CD4-positive, alpha-beta T cell (primary cell): ENCODE results near the gene IBA57. TPM values are rescaled to one million over a fixed set of nuclear protein-coding genes. Genes with fewer than 3 reads are reported as not detected.

Experiments
- ATAC-seq: fragments of 200-7000 bp; cut with Tn5 transposase; one replicate; pipeline ENCODE4 v1.10.0; 2022; ENCODE audit warnings: mild to moderate bottlenecking; ENCODE audit not compliant: poor library complexity
- CTCF ChIA-PET: fragments of 350-600 bp; sonication (Branson Sonifier 250); formaldehyde crosslinking; loops from one replicate; lab custom pipeline; 2021; ENCODE audit warnings: antibody characterized with exemption, inconsistent platforms; lab: Charles Lee
- POLR2A ChIA-PET: fragments of 350-600 bp; sonication (Branson Sonifier 250); formaldehyde crosslinking; loops from one replicate; lab custom pipeline; 2021; ENCODE audit warnings: antibody characterized with exemption, inconsistent platforms; lab: Charles Lee
- DNase-seq, 14 experiments: peaks; one replicate each; pipeline ENCODE4 v3.0.0-alpha.2; 2013 to 2020; ENCODE audit warnings: mixed read lengths in 2 of 14
- H3K27ac ChIP-seq, 2 donors: one replicate each; pipeline versions ENCODE4 v1.5.1 to v1.7.0; 2013; ENCODE audit warnings: low read length in 2 of 2, low read depth in 1 of 2, mild to moderate bottlenecking in 1 of 2
- H3K27me3 ChIP-seq, 2 experiments: 1 replicate in 1 of 2; 2 replicates in 1 of 2; pipeline versions ENCODE4 v1.6.1 to v1.7.0; 2013; ENCODE audit warnings: low read length in 2 of 2, control low read depth in 1 of 2, mild to moderate bottlenecking in 1 of 2, moderate library complexity in 1 of 2; ENCODE audit not compliant: insufficient read depth in 2 of 2, control insufficient read depth in 1 of 2
- H3K36me3 ChIP-seq: one replicate; pipeline ENCODE4 v1.6.1; 2013; ENCODE audit warnings: low read length, control low read depth; ENCODE audit not compliant: insufficient read depth
- H3K4me1 ChIP-seq: one replicate; pipeline ENCODE4 v1.6.1; 2013; ENCODE audit warnings: low read length, control low read depth; ENCODE audit not compliant: insufficient read depth
- H3K4me3 ChIP-seq: one replicate; pipeline ENCODE4 v1.5.1; 2013; ENCODE audit warnings: mild to moderate bottlenecking, low read length, moderate library complexity
- H3K9me3 ChIP-seq, 2 experiments: 1 replicate in 1 of 2; 2 replicates in 1 of 2; pipeline versions ENCODE4 v1.6.1 to v1.7.0; 2013; ENCODE audit warnings: low read length in 2 of 2, mild to moderate bottlenecking in 2 of 2, control low read depth in 1 of 2, moderate library complexity in 1 of 2; ENCODE audit not compliant: control insufficient read depth in 1 of 2, insufficient read depth in 1 of 2
- H3K27ac Mint-ChIP-seq: one replicate; pipeline ENCODE4 v1.8.0; 2020; ENCODE audit warnings: mixed read lengths
- H3K27me3 Mint-ChIP-seq: one replicate; pipeline ENCODE4 v1.8.0; 2021; ENCODE audit warnings: mixed read lengths
- H3K36me3 Mint-ChIP-seq: one replicate; pipeline ENCODE4 v1.8.0; 2021; ENCODE audit warnings: low read depth, mixed read lengths
- H3K4me1 Mint-ChIP-seq: one replicate; pipeline ENCODE4 v1.8.0; 2021; ENCODE audit warnings: low read depth, mixed read lengths
- H3K4me3 Mint-ChIP-seq: one replicate; pipeline ENCODE4 v1.8.0; 2020; ENCODE audit warnings: mild to moderate bottlenecking, mixed read lengths
- H3K9me3 Mint-ChIP-seq: one replicate; pipeline ENCODE4 v1.8.0; 2020; ENCODE audit warnings: mixed read lengths
- CTCF ChIP-seq: fragments of 200-600 bp; IDR thresholded peaks from one replicate; pipeline ENCODE4 v1.8.0; 2022; ENCODE audit warnings: antibody characterized with exemption, mild to moderate bottlenecking
- intact Hi-C, 2 experiments: fragments of 100-400 bp; cut with DNase I in 1 of 2; cut with micrococcal nuclease in 1 of 2; formaldehyde crosslinking; loops; one replicate each; pipeline versions ENCODE4 v1.15.1 to v1.9.0; 2023 to 2025; cut with DNase I, micrococcal nuclease
- total RNA-seq, 174 experiments: library from RNA in 2 of 174; stranded (reverse) in 2 of 174; gene quantifications; one replicate each; pipeline ENCODE4 v1.2.3 and lab custom pipeline; 2021 to 2026

IBA57 gene
- total RNA-seq, 2 experiments from 2014 or later, result 19.7 to 19.9 TPM

- ChIA-PET POLR2A (interaction anchor here (1.5 kb wide), 1 partner anchor 8 kb away, joined by 3 read pairs; no protein-coding TSS in a partner anchor), CTCF (interaction anchor here (1.1 kb wide), 1 partner anchor 16 kb away, joined by 3 read pairs; no protein-coding TSS in a partner anchor)
- Histone ChIP-seq H3K9me3 (no peaks in the 10 kb centered on the region), H3K27ac (no peak overlapping the region), H3K27me3 (no peaks in the 10 kb centered on the region), H3K36me3 (peaks cover 34% of the 10 kb centered on the region), H3K4me3 (no peak overlapping the region), H3K4me1 (peaks cover 8% of the 10 kb centered on the region)
- H3K4me1 Mint-ChIP-seq, result peaks cover 12% of the 10 kb centered on the region
- DNase-seq, result no peak
- intact Hi-C loops, result no loop called here
- peaks cover 9% of the 10 kb centered on the region for H3K36me3 Mint-ChIP-seq
- peak overlapping the region; percentile 65 for H3K27ac Mint-ChIP-seq
- no peak overlapping the region for H3K4me3 Mint-ChIP-seq
- H3K9me3 Mint-ChIP-seq, result no peaks in the 10 kb centered on the region
- ATAC-seq, result no peak
- H3K27me3 Mint-ChIP-seq, result no peaks in the 10 kb centered on the region
- TF ChIP-seq CTCF, result no peak
Measured at GRCh38 chr1:228150461-228151179, 15.0 kb upstream of the IBA57 start.

GRCh38 chr1:228151180-228151925 lies 14.3 kb upstream of the IBA57 start:
- no peaks in the 10 kb centered on the region for H3K27me3 Mint-ChIP-seq
- H3K36me3 Mint-ChIP-seq, result peaks cover 7% of the 10 kb centered on the region
- Histone ChIP-seq H3K36me3 (peaks cover 27% of the 10 kb centered on the region), H3K4me3 (no peak overlapping the region), H3K27me3 (no peaks in the 10 kb centered on the region), H3K4me1 (peaks cover 8% of the 10 kb centered on the region), H3K27ac (no peak overlapping the region), H3K9me3 (no peaks in the 10 kb centered on the region)
- DNase-seq (no peak), ATAC-seq (no peak)
- intact Hi-C loops, result no loop called here
- no peak for TF ChIP-seq CTCF
- H3K4me1 Mint-ChIP-seq, result peaks cover 12% of the 10 kb centered on the region
- ChIA-PET CTCF (interaction anchor here (1.1 kb wide), 1 partner anchor 15 kb away, joined by 3 read pairs; no protein-coding TSS in a partner anchor), POLR2A (interaction anchor here (1.1 to 1.6 kb wide), 3 partner anchors 8 to 11 kb away, joined by 3 to 7 read pairs (median 4); partner anchors contain the start of gene GUK1)
- no peaks in the 10 kb centered on the region for H3K9me3 Mint-ChIP-seq
- peak overlapping the region; percentile 65 for H3K27ac Mint-ChIP-seq
- H3K4me3 Mint-ChIP-seq, result no peak overlapping the region

- Mint-ChIP-seq H3K4me3 (no peak overlapping the region), H3K9me3 (no peaks in the 10 kb centered on the region), H3K27ac (peak overlapping the region; percentile 65), H3K4me1 (peaks cover 12% of the 10 kb centered on the region), H3K27me3 (no peaks in the 10 kb centered on the region), H3K36me3 (no peaks in the 10 kb centered on the region)
- DNase-seq, result peak in 1 of 14 experiments; percentile 1
- intact Hi-C loops, result no loop called here
- Histone ChIP-seq H3K27ac (no peak overlapping the region), H3K4me3 (no peak overlapping the region), H3K9me3 (no peaks in the 10 kb centered on the region), H3K4me1 (peaks cover 14% of the 10 kb centered on the region), H3K36me3 (peaks cover 17% of the 10 kb centered on the region), H3K27me3 (no peaks in the 10 kb centered on the region)
- ChIA-PET CTCF (interaction anchor here (1.1 kb wide), 1 partner anchor 14 kb away, joined by 3 read pairs; no protein-coding TSS in a partner anchor), POLR2A (interaction anchor here (0.7 to 1.8 kb wide), 5 partner anchors 9 to 13 kb away, joined by 3 to 7 read pairs (median 4); partner anchors contain the start of genes GUK1 and IBA57)
- no peak for ATAC-seq
- no peak for TF ChIP-seq CTCF
Measured at GRCh38 chr1:228152097-228152917, 13.3 kb upstream of the IBA57 start.
